Muscle layer of duodenum (tissue), 2 donors: ENCODE measurements around the gene TIMP1.

Experiments used
- H3K27ac ChIP-seq: one replicate; pipeline ENCODE4 v1.7.0; 2013; ENCODE audit warnings: mild to moderate bottlenecking, low read length
- H3K27me3 ChIP-seq: one replicate; pipeline ENCODE4 v1.7.0; 2013; ENCODE audit warnings: low read depth, mild to moderate bottlenecking, control low read depth, low read length
- H3K36me3 ChIP-seq, 2 donors: one replicate each; pipeline ENCODE4 v1.7.0; 2013; ENCODE audit warnings: low read length in 2 of 2, control low read depth in 1 of 2, mild to moderate bottlenecking in 1 of 2; ENCODE audit not compliant: insufficient read depth in 2 of 2, control insufficient read depth in 1 of 2
- H3K4me1 ChIP-seq, 2 donors: one replicate each; pipeline ENCODE4 v1.7.0; 2013; ENCODE audit warnings: low read length in 2 of 2, mild to moderate bottlenecking in 2 of 2, control low read depth in 1 of 2, moderate library complexity in 1 of 2; ENCODE audit not compliant: insufficient read depth in 2 of 2, control insufficient read depth in 1 of 2
- H3K4me3 ChIP-seq, 2 donors: one replicate each; pipeline ENCODE4 v1.7.0; 2013; ENCODE audit warnings: low read length in 2 of 2, low read depth in 1 of 2, mild to moderate bottlenecking in 1 of 2
- H3K9me3 ChIP-seq, 2 donors: one replicate each; pipeline ENCODE4 v1.7.0; 2013; ENCODE audit warnings: low read length in 2 of 2, control low read depth in 1 of 2, mild to moderate bottlenecking in 1 of 2; ENCODE audit not compliant: control insufficient read depth in 1 of 2
- donor health status: healthy.

TIMP1 gene

DNA sequence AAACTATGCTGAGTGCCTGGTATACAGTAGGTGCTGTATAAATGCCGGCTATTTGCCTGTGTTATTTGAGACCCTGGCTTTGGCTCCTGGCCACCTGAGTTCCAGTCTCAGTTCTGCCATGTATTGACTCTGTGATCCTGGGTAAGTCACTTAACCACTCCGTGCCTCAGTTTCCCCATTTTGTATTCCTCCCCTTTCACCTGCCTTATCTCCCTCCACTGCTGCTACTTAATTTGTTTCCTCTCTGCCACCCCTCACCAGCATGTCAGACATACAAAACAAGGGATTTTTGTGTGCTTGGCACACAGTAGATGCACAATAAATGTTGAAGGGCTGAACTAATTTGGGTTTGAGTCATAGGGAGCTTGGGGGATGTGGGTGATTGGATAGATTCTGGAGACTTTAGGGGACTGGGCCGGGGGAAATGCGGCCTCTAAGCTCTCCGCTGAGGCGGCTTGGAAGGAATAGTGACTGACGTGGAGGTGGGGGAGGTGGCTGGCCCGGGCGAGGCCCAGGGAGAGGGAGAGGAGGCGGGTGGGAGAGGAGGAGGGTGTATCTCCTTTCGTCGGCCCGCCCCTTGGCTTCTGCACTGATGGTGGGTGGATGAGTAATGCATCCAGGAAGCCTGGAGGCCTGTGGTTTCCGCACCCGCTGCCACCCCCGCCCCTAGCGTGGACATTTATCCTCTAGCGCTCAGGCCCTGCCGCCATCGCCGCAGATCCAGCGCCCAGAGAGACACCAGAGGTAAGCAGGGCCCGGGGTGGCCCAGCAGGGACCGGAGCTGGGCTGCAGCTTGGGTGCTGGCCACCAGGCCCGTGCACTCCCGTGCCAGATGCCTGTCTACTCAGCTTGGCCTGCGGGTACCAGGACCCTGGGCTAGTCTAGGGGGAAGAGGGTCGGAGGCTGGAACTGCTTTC, at the start of gene TIMP1:
Gene TIMP1 (plus strand): TSS at position 706 of the 917 bp plus-strand sequence. CDS start 980 bp downstream, outside the sequence.
- no peaks in the 10 kb centered on the region for H3K9me3 ChIP-seq
- H3K4me1 ChIP-seq: peaks cover 5 to 6% of the 10 kb centered on the region in 2 donors
- H3K36me3 ChIP-seq: peaks cover 0 to 12% of the 10 kb centered on the region in 2 donors
- peak within 1 kb of the TSS; percentile 52 to 55 for H3K4me3 ChIP-seq
- peak within 1 kb of the TSS; percentile 63 for H3K27ac ChIP-seq
- H3K27me3 ChIP-seq: no peaks in the 10 kb centered on the region

DNA sequence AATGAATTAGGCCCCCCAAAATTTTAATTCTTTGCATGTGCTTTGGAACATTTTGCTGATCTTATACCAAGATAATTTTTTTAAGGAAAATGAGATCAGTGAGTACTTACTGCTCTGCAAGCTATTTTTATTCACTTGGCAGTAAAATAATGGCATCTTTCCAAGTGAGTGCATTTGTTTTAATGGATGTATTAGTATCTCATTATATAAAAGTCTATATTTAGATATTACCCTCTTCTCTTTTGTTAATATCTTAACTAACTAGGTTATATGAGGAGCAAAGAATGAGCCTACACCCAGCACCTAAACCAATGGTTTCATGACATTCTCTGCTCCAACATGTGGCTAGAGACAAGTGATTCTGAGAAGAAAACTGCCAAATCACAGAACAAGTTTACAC, 42.4 kb upstream of the TIMP1 start:
- no peaks in the 10 kb centered on the region for H3K9me3 ChIP-seq
- peaks cover 0 to 7% of the 10 kb centered on the region in 2 donors for H3K4me1 ChIP-seq
- H3K27ac ChIP-seq: no peak overlapping the region
- no peak overlapping the region for H3K4me3 ChIP-seq
- H3K36me3 ChIP-seq: no peaks in the 10 kb centered on the region
- H3K27me3 ChIP-seq: no peaks in the 10 kb centered on the region

DNA sequence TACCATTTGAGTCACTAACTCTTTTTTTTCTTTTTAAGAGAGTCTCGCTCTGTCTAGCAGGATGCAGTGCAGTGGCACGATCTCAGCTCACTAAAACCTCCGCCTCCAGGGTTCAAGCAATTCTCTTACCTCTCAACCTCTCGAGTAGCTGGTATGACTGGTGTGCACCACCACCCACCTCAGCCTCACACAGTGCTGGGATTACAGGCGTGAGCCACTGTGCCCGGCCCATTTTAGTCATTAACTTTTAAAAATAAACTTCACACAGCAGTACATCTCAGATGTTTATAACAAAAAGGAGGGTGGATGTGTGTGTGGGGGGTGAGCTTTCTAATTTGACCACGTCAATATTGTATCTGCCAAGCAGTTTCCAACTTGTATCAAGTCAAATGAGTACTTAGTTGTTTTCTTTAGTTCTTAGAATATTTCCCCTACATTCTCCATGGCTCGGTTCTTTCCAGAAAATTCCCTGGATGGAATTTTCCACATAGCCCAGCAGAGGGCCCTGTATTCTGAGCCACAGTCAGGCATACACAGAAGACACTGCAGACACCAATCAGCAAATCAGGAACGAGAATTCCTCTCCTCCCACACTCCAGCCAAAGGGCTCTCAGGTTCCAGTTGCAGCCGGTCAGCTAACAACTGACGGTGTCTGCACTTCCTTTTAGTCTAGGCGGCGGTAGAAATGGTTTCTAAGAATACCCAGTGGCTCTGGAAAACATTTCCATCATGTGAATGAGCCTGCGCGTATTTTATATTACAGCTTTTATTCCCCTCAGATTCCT, 41.3 kb upstream of the TIMP1 start:
- Histone ChIP-seq H3K4me1 (peaks cover 0 to 7% of the 10 kb centered on the region in 2 donors), H3K27ac (peak overlapping the region; percentile 39), H3K4me3 (no peak overlapping the region), H3K27me3 (no peaks in the 10 kb centered on the region), H3K36me3 (no peaks in the 10 kb centered on the region), H3K9me3 (no peaks in the 10 kb centered on the region)

DNA sequence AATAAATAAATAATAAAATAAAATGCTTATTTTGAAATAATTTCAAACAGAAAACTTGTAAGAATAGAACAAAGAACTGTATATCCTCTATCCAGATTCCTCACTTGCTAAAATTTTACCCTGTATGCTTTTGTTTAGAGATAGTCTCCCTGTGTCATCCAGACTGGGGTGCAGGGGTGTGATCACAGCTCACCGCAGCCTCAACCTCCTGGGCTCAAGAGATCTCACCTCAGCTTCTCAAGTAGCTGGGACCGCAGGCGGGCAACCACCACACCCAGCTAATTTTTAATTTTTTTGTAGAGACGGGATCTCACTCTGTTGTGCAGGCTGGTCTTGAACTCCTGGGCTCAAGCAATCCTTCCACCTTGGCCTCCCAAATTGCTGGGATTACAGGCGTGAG, 38.7 kb upstream of the TIMP1 start:
- no peaks in the 10 kb centered on the region for H3K9me3 ChIP-seq
- no peak overlapping the region for H3K4me3 ChIP-seq
- no peaks in the 10 kb centered on the region for H3K36me3 ChIP-seq
- H3K27me3 ChIP-seq: no peaks in the 10 kb centered on the region
- H3K4me1 ChIP-seq: peaks cover 0 to 7% of the 10 kb centered on the region in 2 donors
- H3K27ac ChIP-seq: no peak overlapping the region

DNA sequence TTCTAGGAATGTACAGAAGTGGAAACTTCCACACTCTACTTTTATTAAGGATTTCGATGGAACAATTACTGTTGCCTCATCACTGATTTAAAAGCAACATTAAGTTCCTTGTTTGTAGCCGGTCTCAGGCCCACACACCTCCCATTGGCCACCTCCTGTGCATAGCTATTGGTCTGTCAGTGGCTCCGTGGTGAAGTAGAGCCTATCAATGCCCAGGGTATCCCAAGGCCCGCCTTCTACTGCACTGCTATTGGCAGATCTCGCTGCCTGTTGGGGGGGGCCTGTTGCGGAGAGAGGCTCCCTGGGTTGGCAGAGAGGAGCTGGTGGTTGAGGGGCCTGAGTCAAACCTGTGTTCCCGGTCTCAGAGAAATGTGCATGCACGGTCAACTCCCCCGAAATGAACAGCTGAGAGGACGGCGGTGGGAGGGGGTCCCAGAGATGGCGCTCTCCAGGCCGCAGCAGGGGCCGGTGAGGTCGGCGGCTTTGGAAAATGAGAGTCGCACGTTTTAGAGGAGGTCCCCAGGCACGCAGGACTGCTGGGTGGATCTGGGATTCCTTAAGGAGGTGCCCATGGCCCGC, 26.1 kb upstream of the TIMP1 start:
- H3K4me1 ChIP-seq: no peaks in the 10 kb centered on the region
- no peaks in the 10 kb centered on the region for H3K27me3 ChIP-seq
- peak overlapping the region; percentile 44 to 50 for H3K4me3 ChIP-seq
- no peaks in the 10 kb centered on the region for H3K36me3 ChIP-seq
- H3K27ac ChIP-seq: peak overlapping the region; percentile 82
- no peaks in the 10 kb centered on the region for H3K9me3 ChIP-seq

DNA sequence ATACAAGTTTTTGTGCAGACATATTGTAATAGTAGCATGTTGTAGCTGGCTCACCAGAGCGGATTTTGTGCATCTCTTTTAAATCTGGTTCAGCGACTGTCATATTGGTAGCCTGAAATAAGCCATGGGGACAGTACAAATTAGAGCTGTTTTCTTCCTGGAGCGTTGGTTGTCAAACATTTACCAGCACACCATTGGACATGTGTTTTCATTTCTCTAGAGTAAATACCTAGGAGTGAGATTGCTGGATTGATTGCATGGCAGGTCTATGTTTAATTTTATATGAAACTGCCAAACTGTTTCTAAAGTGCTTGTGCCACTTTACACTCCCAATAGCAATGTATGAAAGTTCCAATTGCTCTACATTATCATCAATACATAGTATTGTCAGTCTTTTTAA, 23.8 kb upstream of the TIMP1 start:
- Histone ChIP-seq H3K27me3 (no peaks in the 10 kb centered on the region), H3K4me1 (peaks cover 0 to 13% of the 10 kb centered on the region in 2 donors), H3K4me3 (no peak overlapping the region), H3K9me3 (no peaks in the 10 kb centered on the region), H3K36me3 (peaks cover 6 to 7% of the 10 kb centered on the region in 2 donors), H3K27ac (no peak overlapping the region)

DNA sequence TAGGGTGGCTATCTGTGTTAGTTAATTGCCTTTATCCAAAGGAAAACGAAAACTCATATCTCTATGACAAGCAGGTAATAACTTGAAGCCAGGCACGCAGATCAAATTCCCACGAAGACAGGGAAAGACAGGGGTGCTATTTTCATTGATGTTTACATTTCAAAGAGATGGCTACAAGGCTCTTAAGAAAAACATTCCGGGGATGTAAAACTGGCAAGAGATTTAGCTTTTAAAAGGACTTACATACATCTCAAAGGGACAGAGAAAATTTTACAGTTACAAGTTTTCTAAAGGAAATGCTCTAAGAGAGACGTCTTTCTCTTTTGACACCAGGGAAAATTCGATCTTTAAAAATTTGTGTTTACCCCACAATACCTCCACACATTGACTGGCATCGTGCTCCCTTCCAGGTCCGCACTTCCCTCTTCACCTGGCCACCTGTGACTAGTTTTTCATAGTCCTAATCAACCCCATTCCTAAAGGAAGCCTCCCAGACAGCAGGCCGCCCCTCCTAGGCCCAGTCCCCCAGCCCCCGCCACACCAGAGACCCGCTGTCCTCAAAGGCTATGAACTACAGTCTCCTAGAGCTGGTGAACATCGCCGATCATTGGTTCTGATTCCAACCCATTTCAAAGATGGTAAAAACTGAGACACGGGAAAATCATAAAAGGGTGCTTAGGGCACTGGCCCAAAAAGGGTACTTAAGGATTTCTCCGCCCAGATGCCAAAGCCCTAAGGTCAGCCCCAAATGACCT, 21.9 kb upstream of the TIMP1 start:
- Histone ChIP-seq H3K27me3 (no peaks in the 10 kb centered on the region), H3K9me3 (no peaks in the 10 kb centered on the region), H3K4me3 (peak overlapping the region; percentile 63 to 79), H3K36me3 (peaks cover 18 to 23% of the 10 kb centered on the region in 2 donors), H3K4me1 (peaks cover 0 to 13% of the 10 kb centered on the region in 2 donors), H3K27ac (peak overlapping the region; percentile 88)

DNA sequence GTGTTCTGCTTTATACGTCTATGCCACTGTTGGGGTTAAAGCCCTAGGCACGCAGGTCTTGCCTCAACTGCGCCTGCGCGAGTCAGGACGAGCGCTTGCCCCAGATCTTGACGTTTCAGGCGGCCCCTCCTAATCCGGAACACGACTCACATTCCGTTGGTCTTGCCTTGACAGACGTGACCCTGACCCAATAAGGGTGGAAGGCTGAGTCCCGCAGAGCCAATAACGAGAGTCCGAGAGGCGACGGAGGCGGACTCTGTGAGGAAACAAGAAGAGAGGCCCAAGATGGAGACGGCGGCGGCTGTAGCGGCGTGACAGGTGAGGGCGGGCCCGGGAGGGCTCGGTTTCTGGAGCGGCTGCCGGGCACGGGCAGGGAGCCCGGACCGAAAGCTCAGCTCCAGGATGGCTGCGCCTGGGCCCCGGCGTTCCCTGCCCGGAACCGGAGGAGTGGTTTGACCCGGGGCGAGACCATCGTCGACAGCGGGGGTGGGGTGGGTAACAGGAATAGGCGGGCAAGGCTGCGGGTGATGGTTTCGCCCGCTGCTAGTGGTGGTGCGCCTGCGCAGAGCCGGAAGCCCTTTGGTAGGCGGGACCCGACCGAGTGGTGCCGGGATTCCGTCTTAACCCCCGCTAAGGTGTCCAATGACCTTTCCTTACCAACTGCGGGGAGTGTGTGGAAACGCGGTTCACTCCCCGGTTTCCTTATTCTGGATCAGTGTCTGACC, 21.1 kb upstream of the TIMP1 start, which contains the start of gene ARAF:
Gene ARAF (plus strand): TSS at position 272 of the 725 bp plus-strand sequence. CDS start 1,763 bp downstream, outside the sequence.
- no peaks in the 10 kb centered on the region for H3K27me3 ChIP-seq
- peak within 1 kb of the TSS; percentile 88 for H3K27ac ChIP-seq
- no peaks in the 10 kb centered on the region for H3K9me3 ChIP-seq
- peaks cover 18 to 23% of the 10 kb centered on the region in 2 donors for H3K36me3 ChIP-seq
- peak within 1 kb of the TSS; percentile 63 to 79 for H3K4me3 ChIP-seq
- peaks cover 0 to 13% of the 10 kb centered on the region in 2 donors for H3K4me1 ChIP-seq

DNA sequence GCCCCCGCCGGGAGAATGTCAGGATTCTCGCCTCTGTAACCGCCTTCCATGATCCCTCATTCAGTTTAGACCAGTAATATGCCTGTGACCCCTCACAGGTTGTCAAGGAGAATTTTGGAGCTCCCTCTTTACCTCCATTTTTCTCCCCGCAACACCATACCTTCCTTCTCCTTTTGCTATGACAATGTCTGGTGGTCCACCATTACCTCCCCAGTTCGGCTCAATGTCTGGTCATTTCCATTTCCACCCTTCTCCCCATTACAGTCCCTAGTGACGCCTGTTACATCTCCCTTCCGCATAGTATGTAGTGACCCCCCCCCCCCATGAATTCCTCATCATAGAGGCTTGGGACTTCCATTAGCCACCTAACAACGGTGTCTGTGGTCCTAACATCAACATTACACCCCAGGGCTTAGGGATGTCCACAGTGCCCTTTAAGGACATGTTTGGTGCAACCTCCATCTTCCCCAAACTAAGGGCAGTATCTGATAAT, 20.5 kb upstream of the TIMP1 start:
- Histone ChIP-seq H3K9me3 (no peaks in the 10 kb centered on the region), H3K4me1 (peaks cover 0 to 13% of the 10 kb centered on the region in 2 donors), H3K27ac (peak overlapping the region; percentile 45), H3K27me3 (no peaks in the 10 kb centered on the region), H3K36me3 (peaks cover 18 to 27% of the 10 kb centered on the region in 2 donors), H3K4me3 (peak overlapping the region; percentile 63 to 79)
